Measurements from ENCODE around the gene CTNNBIP1. TPM values are rescaled to one million over a fixed set of nuclear protein-coding genes. Genes with fewer than 3 reads are reported as not detected.

Gene CTNNBIP1
- polyA plus RNA-seq, 1 of the 3 experiments (the other 2 are of a cell fraction) = 57.6 TPM

DNA sequence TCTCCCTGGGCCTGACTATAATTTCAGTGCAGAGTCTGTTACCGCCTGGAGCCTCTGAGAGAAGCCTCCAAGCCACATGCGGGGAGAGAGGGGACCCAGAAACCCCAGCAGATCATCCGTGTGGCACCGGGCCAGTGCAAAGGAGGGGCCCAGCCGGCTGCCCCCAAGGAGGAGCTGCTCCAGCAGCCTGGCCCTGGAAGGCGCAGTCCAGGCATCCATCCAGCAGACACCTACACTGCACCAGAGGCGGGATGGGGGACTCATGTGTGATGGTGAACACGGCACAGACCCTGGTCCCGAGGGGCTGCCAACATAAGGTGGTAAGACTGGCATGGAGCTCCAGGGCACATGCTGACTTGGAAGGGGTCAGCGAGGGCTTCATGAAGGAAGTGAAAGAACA lies 46.7 kb downstream of the CTNNBIP1 start:
- TF ChIP-seq FOSL2 (IDR thresholded peaks at IDR 0.05; ENCODE audit: borderline replicate concordance, low read depth) = no peak
- TF ChIP-seq POLR2AphosphoS5 (IDR thresholded peaks at IDR 0.05; ENCODE audit: low read depth, low read length) = no peak
- Histone ChIP-seq H3K27me3 (ENCODE audit: insufficient read depth) (no peaks in the 10 kb centered on the region), H3K9ac (no peak overlapping the region), H3K27ac (ENCODE audit: low read depth in 2 of 2, low read length in 1 of 2) (no peak overlapping the region), H3K4me1 (ENCODE audit: control insufficient read depth in 1 of 2, insufficient read depth in 2 of 2, low read depth in 1 of 2, low read length in 1 of 2) (peaks cover 0 to 4% of the 10 kb centered on the region in 2 experiments; a peak in 1 of 4 replicates), H3K9me3 (no peaks in the 10 kb centered on the region), H2AFZ (ENCODE audit: low read depth) (no peak overlapping the region), H3K79me2 (ENCODE audit: insufficient read depth) (no peaks in the 10 kb centered on the region), H3K4me3 (ENCODE audit: low read depth in 2 of 2, low read length in 1 of 2) (no peak overlapping the region), H3K4me2 (no peak overlapping the region), H4K20me1 (ENCODE audit: insufficient read depth) (no peaks in the 10 kb centered on the region), H3K36me3 (replicated peaks in 1 of 2; ENCODE audit: control insufficient read depth in 1 of 2, insufficient read depth in 2 of 2, low read length in 1 of 2) (peaks cover 2 to 6% of the 10 kb centered on the region in 2 experiments), H3F3A (replicated peaks; ENCODE audit: insufficient read depth) (no peaks in the 10 kb centered on the region), H3K9me2 (no peaks in the 10 kb centered on the region)
- ChIA-PET POLR2A (no interaction called here), CTCF (interaction anchor here (0.8 to 5.5 kb wide), 8 partner anchors 11 to 236 kb away, joined by 3 to 44 read pairs (median 4); no protein-coding TSS in a partner anchor)
- no peak for DNase-seq
- 83% methylated on average over 6 of the region's 10 CpGs for WGBS (ENCODE audit: low lambda C conversion rate)

DNA sequence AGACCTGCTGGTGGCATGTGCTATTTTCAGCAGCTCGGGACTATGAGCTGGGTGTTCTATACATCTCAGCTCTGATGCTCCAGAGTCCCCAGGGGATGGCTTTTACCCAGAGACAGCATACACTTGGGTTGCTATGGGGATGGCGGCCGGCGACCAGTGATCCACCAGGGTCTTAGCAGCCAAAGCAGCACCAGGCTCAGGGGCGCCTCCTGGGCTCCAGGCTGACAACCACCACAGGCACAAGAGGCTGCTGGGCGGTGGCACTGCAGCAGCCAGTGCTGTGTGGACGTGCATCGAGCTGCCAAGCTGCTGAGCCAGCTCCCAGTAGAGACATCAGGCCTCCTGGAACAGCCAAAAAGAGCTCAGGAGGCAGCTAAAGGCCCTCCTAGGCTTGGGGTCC lies 48.7 kb downstream of the CTNNBIP1 start:
- Histone ChIP-seq H3K9me2 (no peaks in the 10 kb centered on the region), H3K4me1 (ENCODE audit: control insufficient read depth in 1 of 2, insufficient read depth in 2 of 2, low read depth in 1 of 2, low read length in 1 of 2) (peaks cover 0 to 4% of the 10 kb centered on the region in 2 experiments; a peak in 1 of 4 replicates), H3K79me2 (ENCODE audit: insufficient read depth) (no peaks in the 10 kb centered on the region), H3K4me2 (no peak overlapping the region), H3K27me3 (ENCODE audit: insufficient read depth) (no peaks in the 10 kb centered on the region), H3K9ac (no peak overlapping the region), H3F3A (replicated peaks; ENCODE audit: insufficient read depth) (no peaks in the 10 kb centered on the region), H3K36me3 (replicated peaks in 1 of 2; ENCODE audit: control insufficient read depth in 1 of 2, insufficient read depth in 2 of 2, low read length in 1 of 2) (peaks cover 2 to 6% of the 10 kb centered on the region in 2 experiments), H3K27ac (ENCODE audit: low read depth in 2 of 2, low read length in 1 of 2) (no peak overlapping the region), H3K9me3 (no peaks in the 10 kb centered on the region), H2AFZ (ENCODE audit: low read depth) (no peak overlapping the region), H4K20me1 (ENCODE audit: insufficient read depth) (no peaks in the 10 kb centered on the region), H3K4me3 (ENCODE audit: low read depth in 2 of 2, low read length in 1 of 2) (no peak overlapping the region)
- CTCF ChIA-PET = interaction anchor here (0.6 to 5.5 kb wide), 8 partner anchors 13 to 1004 kb away, joined by 3 to 44 read pairs (median 4); no protein-coding TSS in a partner anchor
- POLR2A ChIA-PET = no interaction called here
- 82% methylated on average over 1 of the region's 8 CpGs for WGBS (ENCODE audit: low lambda C conversion rate)
- no peak for DNase-seq
- TF ChIP-seq, protein P1, sequence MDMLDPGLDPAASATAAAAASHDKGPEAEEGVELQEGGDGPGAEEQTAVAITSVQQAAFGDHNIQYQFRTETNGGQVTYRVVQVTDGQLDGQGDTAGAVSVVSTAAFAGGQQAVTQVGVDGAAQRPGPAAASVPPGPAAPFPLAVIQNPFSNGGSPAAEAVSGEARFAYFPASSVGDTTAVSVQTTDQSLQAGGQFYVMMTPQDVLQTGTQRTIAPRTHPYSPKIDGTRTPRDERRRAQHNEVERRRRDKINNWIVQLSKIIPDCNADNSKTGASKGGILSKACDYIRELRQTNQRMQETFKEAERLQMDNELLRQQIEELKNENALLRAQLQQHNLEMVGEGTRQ (IDR thresholded peaks at IDR 0.05; ENCODE audit: borderline replicate concordance, low read depth, low read length) = no peak
- TF ChIP-seq JUND (IDR thresholded peaks at IDR 0.05) (no peak), RFX5 (IDR thresholded peaks at IDR 0.05; ENCODE audit: low read length) (no peak), YY1 (IDR thresholded peaks at IDR 0.05; ENCODE audit: low read depth) (no peak), NFIC (IDR thresholded peaks at IDR 0.05; ENCODE audit: borderline replicate concordance) (no peak), FOXJ3 (CRISPR knock-in tag; IDR thresholded peaks at IDR 0.05) (no peak), FOSL2 (IDR thresholded peaks at IDR 0.05; ENCODE audit: borderline replicate concordance, low read depth) (no peak), POLR2AphosphoS5 (IDR thresholded peaks at IDR 0.05; ENCODE audit: low read depth, low read length) (no peak)
- TF ChIP-seq, protein P2, sequence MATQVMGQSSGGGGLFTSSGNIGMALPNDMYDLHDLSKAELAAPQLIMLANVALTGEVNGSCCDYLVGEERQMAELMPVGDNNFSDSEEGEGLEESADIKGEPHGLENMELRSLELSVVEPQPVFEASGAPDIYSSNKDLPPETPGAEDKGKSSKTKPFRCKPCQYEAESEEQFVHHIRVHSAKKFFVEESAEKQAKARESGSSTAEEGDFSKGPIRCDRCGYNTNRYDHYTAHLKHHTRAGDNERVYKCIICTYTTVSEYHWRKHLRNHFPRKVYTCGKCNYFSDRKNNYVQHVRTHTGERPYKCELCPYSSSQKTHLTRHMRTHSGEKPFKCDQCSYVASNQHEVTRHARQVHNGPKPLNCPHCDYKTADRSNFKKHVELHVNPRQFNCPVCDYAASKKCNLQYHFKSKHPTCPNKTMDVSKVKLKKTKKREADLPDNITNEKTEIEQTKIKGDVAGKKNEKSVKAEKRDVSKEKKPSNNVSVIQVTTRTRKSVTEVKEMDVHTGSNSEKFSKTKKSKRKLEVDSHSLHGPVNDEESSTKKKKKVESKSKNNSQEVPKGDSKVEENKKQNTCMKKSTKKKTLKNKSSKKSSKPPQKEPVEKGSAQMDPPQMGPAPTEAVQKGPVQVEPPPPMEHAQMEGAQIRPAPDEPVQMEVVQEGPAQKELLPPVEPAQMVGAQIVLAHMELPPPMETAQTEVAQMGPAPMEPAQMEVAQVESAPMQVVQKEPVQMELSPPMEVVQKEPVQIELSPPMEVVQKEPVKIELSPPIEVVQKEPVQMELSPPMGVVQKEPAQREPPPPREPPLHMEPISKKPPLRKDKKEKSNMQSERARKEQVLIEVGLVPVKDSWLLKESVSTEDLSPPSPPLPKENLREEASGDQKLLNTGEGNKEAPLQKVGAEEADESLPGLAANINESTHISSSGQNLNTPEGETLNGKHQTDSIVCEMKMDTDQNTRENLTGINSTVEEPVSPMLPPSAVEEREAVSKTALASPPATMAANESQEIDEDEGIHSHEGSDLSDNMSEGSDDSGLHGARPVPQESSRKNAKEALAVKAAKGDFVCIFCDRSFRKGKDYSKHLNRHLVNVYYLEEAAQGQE (IDR thresholded peaks at IDR 0.05; ENCODE audit: low read depth, low read length) = no peak

Measured in SK-N-SH (cell line).